ENCODE measurements around the gene CRISPLD2.

DNA sequence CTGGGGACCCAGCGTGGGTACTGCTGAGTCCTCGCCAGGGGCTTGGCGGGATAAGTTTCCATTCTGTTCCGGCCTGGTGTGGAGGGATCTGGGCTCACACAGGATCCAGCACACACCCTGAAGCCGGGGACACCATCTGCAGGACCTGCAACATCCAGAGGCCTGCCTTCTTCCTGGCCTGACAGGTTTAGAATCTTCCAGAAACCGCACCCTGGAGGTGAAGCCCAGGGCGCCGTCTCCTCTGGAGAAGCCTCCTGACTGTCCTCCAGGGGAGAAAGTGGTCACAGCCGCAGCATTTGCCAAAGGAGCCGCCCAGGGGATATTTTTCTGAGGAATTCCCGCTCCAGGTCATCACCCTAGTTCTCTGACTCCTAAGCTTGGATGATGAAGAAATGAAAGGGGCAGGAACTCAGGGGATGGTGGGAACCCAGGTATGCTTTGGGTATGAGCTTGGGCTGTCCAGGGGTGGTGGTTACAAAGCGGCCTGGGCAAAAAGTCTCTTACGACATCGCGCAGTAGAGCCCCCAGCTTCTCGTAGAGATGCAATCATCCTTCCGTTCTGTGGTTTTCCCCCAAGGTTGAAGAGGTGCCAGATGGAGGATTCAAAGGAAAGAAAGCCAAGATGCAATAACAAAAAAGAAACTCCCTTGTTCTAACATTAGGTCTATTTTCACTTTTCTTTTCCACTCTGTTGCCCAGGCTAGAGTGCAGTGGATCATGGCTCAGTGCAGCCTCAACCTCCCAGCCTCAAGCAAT is 9.1 kb upstream of the CRISPLD2 start:
- TF ChIP-seq, protein P1, sequence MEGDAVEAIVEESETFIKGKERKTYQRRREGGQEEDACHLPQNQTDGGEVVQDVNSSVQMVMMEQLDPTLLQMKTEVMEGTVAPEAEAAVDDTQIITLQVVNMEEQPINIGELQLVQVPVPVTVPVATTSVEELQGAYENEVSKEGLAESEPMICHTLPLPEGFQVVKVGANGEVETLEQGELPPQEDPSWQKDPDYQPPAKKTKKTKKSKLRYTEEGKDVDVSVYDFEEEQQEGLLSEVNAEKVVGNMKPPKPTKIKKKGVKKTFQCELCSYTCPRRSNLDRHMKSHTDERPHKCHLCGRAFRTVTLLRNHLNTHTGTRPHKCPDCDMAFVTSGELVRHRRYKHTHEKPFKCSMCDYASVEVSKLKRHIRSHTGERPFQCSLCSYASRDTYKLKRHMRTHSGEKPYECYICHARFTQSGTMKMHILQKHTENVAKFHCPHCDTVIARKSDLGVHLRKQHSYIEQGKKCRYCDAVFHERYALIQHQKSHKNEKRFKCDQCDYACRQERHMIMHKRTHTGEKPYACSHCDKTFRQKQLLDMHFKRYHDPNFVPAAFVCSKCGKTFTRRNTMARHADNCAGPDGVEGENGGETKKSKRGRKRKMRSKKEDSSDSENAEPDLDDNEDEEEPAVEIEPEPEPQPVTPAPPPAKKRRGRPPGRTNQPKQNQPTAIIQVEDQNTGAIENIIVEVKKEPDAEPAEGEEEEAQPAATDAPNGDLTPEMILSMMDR (IDR thresholded peaks at IDR 0.05 in 2 of 3, conservative IDR thresholded peaks at IDR 0.05 in 1 of 3; ENCODE audit: control insufficient read depth in 2 of 3, extremely low read depth in 1 of 3, insufficient read depth in 1 of 3, low read depth in 3 of 3, low read length in 3 of 3), result no peak
- TF ChIP-seq RAD21 (IDR thresholded peaks at IDR 0.05; ENCODE audit: insufficient read depth, low read depth, low read length) (no peak), KAT2A (conservative IDR thresholded peaks at IDR 0.05; ENCODE audit: control insufficient read depth, low read depth, low read length) (no peak)

Data from GM12878 (cell line).